CD4-positive, alpha-beta T cell (primary cell): Measurements from ENCODE around the gene SOX5. TPM values are rescaled to one million over a fixed set of nuclear protein-coding genes. Genes with fewer than 3 reads are reported as not detected.

Experiments used
- ATAC-seq: fragments of 200-7000 bp; cut with Tn5 transposase; one replicate; pipeline ENCODE4 v1.10.0; 2022; ENCODE audit warnings: mild to moderate bottlenecking; ENCODE audit not compliant: poor library complexity
- CTCF ChIA-PET: fragments of 350-600 bp; sonication (Branson Sonifier 250); formaldehyde crosslinking; loops from one replicate; lab custom pipeline; 2021; ENCODE audit warnings: antibody characterized with exemption, inconsistent platforms; lab: Charles Lee
- POLR2A ChIA-PET: fragments of 350-600 bp; sonication (Branson Sonifier 250); formaldehyde crosslinking; loops from one replicate; lab custom pipeline; 2021; ENCODE audit warnings: antibody characterized with exemption, inconsistent platforms; lab: Charles Lee
- DNase-seq, 14 experiments: peaks; one replicate each; pipeline ENCODE4 v3.0.0-alpha.2; 2013 to 2020; ENCODE audit warnings: mixed read lengths in 2 of 14
- H3K27ac ChIP-seq, 2 donors: one replicate each; pipeline versions ENCODE4 v1.5.1 to v1.7.0; 2013; ENCODE audit warnings: low read length in 2 of 2, low read depth in 1 of 2, mild to moderate bottlenecking in 1 of 2
- H3K27me3 ChIP-seq, 2 experiments: 1 replicate in 1 of 2; 2 replicates in 1 of 2; pipeline versions ENCODE4 v1.6.1 to v1.7.0; 2013; ENCODE audit warnings: low read length in 2 of 2, control low read depth in 1 of 2, mild to moderate bottlenecking in 1 of 2, moderate library complexity in 1 of 2; ENCODE audit not compliant: insufficient read depth in 2 of 2, control insufficient read depth in 1 of 2
- H3K36me3 ChIP-seq: one replicate; pipeline ENCODE4 v1.6.1; 2013; ENCODE audit warnings: low read length, control low read depth; ENCODE audit not compliant: insufficient read depth
- H3K4me1 ChIP-seq: one replicate; pipeline ENCODE4 v1.6.1; 2013; ENCODE audit warnings: low read length, control low read depth; ENCODE audit not compliant: insufficient read depth
- H3K4me3 ChIP-seq: one replicate; pipeline ENCODE4 v1.5.1; 2013; ENCODE audit warnings: mild to moderate bottlenecking, low read length, moderate library complexity
- H3K9me3 ChIP-seq, 2 experiments: 1 replicate in 1 of 2; 2 replicates in 1 of 2; pipeline versions ENCODE4 v1.6.1 to v1.7.0; 2013; ENCODE audit warnings: low read length in 2 of 2, mild to moderate bottlenecking in 2 of 2, control low read depth in 1 of 2, moderate library complexity in 1 of 2; ENCODE audit not compliant: control insufficient read depth in 1 of 2, insufficient read depth in 1 of 2
- H3K27ac Mint-ChIP-seq: one replicate; pipeline ENCODE4 v1.8.0; 2020; ENCODE audit warnings: mixed read lengths
- H3K27me3 Mint-ChIP-seq: one replicate; pipeline ENCODE4 v1.8.0; 2021; ENCODE audit warnings: mixed read lengths
- H3K36me3 Mint-ChIP-seq: one replicate; pipeline ENCODE4 v1.8.0; 2021; ENCODE audit warnings: low read depth, mixed read lengths
- H3K4me1 Mint-ChIP-seq: one replicate; pipeline ENCODE4 v1.8.0; 2021; ENCODE audit warnings: low read depth, mixed read lengths
- H3K4me3 Mint-ChIP-seq: one replicate; pipeline ENCODE4 v1.8.0; 2020; ENCODE audit warnings: mild to moderate bottlenecking, mixed read lengths
- H3K9me3 Mint-ChIP-seq: one replicate; pipeline ENCODE4 v1.8.0; 2020; ENCODE audit warnings: mixed read lengths
- CTCF ChIP-seq: fragments of 200-600 bp; IDR thresholded peaks from one replicate; pipeline ENCODE4 v1.8.0; 2022; ENCODE audit warnings: antibody characterized with exemption, mild to moderate bottlenecking
- intact Hi-C, 2 experiments: fragments of 100-400 bp; cut with DNase I in 1 of 2; cut with micrococcal nuclease in 1 of 2; formaldehyde crosslinking; loops; one replicate each; pipeline versions ENCODE4 v1.15.1 to v1.9.0; 2023 to 2025; cut with DNase I, micrococcal nuclease
- total RNA-seq, 174 experiments: library from RNA in 2 of 174; stranded (reverse) in 2 of 174; gene quantifications; one replicate each; pipeline ENCODE4 v1.2.3 and lab custom pipeline; 2021 to 2026

SOX5 gene
- total RNA-seq, 2 experiments from 2014 or later, result not detected

DNA sequence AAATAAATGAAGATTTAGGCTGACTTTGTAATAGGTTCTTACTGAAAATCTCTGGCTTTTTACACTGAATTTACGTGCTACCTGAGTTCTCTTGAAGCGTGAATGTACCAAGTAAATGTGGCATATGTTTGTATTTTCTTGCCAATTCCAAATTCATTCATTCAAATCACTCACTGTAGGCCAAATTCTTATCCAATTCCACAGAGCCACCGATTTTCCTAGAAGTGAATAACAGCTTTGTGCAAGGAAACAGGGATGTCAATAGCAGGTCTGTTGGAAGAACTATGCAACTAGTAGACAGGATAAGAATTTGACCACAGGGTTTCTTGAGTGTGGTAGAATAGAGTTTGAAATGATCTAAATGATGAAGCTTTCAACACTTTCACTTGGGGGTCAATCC, 86.8 kb downstream of the SOX5 start:
- Mint-ChIP-seq H3K36me3 (no peaks in the 10 kb centered on the region), H3K4me3 (no peak overlapping the region), H3K27ac (no peak overlapping the region), H3K27me3 (no peaks in the 10 kb centered on the region), H3K4me1 (no peaks in the 10 kb centered on the region), H3K9me3 (peaks cover 7% of the 10 kb centered on the region)
- ATAC-seq (no peak), DNase-seq (no peak)
- Histone ChIP-seq H3K27ac (no peak overlapping the region), H3K4me3 (no peak overlapping the region), H3K9me3 (no peaks in the 10 kb centered on the region), H3K4me1 (no peaks in the 10 kb centered on the region), H3K27me3 (no peaks in the 10 kb centered on the region), H3K36me3 (no peaks in the 10 kb centered on the region)
- ChIA-PET POLR2A (no interaction called here), CTCF (no interaction called here)
- TF ChIP-seq CTCF, result no peak
- intact Hi-C loops, result no loop called here

- no peak for ATAC-seq
- ChIA-PET POLR2A (no interaction called here), CTCF (no interaction called here)
- no peak for TF ChIP-seq CTCF
- Mint-ChIP-seq H3K27me3 (no peaks in the 10 kb centered on the region), H3K4me3 (no peak overlapping the region), H3K27ac (no peak overlapping the region), H3K4me1 (no peaks in the 10 kb centered on the region), H3K9me3 (peaks cover 7% of the 10 kb centered on the region), H3K36me3 (no peaks in the 10 kb centered on the region)
- no peaks in the 10 kb centered on the region for H3K9me3 ChIP-seq
- no peaks in the 10 kb centered on the region for H3K36me3 ChIP-seq
- H3K4me3 ChIP-seq, result no peak overlapping the region
- intact Hi-C loops, result no loop called here
- H3K27me3 ChIP-seq, result no peaks in the 10 kb centered on the region
- no peaks in the 10 kb centered on the region for H3K4me1 ChIP-seq
- no peak overlapping the region for H3K27ac ChIP-seq
- no peak for DNase-seq
Observed at GRCh38 chr12:23860019-23860418, 89.5 kb downstream of the SOX5 start.

GRCh38 chr12:23857178-23857577, 92.3 kb downstream of the SOX5 start:
- no peak for ATAC-seq
- no peak for DNase-seq
- ChIA-PET POLR2A (no interaction called here), CTCF (no interaction called here)
- Histone ChIP-seq H3K36me3 (no peaks in the 10 kb centered on the region), H3K4me1 (no peaks in the 10 kb centered on the region), H3K27me3 (no peaks in the 10 kb centered on the region), H3K4me3 (no peak overlapping the region), H3K27ac (no peak overlapping the region), H3K9me3 (no peaks in the 10 kb centered on the region)
- intact Hi-C loops, result no loop called here
- peaks cover 7% of the 10 kb centered on the region for H3K9me3 Mint-ChIP-seq
- no peak for TF ChIP-seq CTCF
- no peaks in the 10 kb centered on the region for H3K4me1 Mint-ChIP-seq
- H3K36me3 Mint-ChIP-seq, result no peaks in the 10 kb centered on the region
- no peaks in the 10 kb centered on the region for H3K27me3 Mint-ChIP-seq
- no peak overlapping the region for H3K4me3 Mint-ChIP-seq
- no peak overlapping the region for H3K27ac Mint-ChIP-seq
